Amniotic epithelial cell (primary cell): Measurements from ENCODE around the gene TNFRSF14.
"Not testable (repeated sequence)": the region's sequence is repeated elsewhere in the genome, so short reads cannot be mapped to it uniquely, and the experiment has no call there.

ENCODE experiments used
- DNase-seq: peaks from one replicate; pipeline ENCODE4 v3.0.0-alpha.2; 2010; ENCODE audit warnings: low read depth

TNFRSF14 gene

DNA sequence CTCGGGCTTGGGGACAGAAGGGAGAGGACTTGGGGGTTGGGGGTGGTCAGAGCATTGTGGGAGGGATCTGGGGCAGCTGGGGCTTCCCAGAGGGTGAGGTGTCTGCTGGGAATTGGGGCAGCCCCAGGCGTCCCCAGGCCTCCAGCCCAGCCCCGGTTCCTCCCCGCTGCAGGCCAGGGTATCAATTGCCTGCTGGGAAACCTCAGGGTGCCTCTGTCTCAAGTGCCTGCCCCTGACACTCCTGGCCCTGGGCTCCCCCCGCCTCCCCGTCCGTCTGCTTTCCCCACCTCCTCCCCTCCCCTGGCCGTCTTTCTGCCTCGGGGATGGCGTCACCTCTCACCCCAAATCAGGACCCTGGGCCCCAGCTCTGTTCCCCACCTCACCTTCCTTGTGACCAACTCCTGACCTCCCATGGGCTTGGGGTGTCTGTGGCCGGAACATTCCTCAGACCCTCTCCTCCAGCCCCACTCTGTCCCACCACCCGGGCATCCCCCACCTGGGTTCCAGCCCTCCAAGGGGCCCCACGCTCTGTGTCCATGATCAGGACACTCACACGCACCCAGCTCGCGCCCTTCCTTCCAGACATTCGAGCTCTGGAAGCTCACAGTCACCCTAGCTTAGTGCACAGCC lies 12.1 kb downstream of the TNFRSF14 start:
- not testable (repeated sequence) for DNase-seq

DNA sequence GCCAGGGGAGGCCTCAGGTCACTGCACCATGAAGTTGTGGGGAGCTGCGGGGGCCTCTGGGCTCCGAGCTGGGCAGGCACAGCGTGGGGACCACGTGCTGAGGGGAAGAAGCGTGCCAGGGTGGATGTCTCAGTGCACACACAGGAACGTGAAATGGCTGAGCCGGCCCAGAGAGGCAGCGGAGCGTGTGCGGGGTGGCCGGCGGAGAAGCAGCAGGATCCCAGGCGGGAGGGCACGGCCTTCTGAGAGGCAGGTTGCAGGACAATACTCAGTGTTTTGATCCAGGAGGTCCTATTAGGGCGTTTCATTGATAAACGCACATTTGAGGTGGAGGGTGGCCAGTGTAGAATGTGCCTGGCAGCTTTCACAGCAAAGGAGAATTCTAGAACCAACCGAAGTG lies 12.9 kb downstream of the TNFRSF14 start:
- DNase-seq = no peak

GRCh38 chr1:2569703-2570102 lies 13.5 kb downstream of the TNFRSF14 start:
- DNase-seq = not testable (repeated sequence)

DNA sequence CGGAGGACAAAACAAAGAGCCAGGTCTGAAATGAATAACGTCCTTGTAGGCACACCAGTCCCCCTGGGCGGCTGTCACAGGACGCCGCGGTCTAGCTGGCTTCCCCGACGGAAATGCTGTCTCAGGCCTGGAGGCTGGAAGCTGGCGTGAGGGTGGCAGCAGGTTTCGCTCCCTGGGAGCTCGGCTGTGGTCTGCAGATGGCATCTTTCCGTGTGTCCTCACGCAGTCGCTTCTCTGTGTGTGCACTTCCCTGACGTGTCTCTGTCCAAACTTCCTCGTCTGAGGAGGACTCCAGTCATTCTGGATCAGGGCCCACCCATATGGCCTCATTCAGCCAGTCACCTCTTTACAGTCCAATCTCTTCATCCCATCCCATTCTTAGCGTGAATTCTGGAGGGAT lies 14.2 kb downstream of the TNFRSF14 start:
- DNase-seq = no peak

DNA sequence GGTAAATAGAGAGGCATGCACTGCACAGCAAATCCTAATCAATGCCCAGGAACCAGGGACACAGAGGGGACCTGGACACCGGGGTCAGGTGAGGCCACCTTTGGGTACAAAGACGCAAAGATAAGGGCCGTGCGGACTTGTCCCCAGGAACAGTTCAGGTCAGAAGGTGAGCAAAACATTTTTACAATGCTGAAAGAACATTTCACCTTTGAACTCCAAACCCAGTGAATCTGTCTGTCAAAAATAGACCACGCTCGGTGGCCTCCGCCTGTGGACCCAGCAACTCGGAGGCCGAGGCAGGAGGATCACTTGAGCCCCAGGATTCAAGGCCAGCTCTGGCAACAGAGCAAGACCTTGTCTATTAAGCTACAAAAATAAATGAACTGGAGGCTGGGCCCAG lies 15.2 kb downstream of the TNFRSF14 start:
- DNase-seq = no peak

DNA sequence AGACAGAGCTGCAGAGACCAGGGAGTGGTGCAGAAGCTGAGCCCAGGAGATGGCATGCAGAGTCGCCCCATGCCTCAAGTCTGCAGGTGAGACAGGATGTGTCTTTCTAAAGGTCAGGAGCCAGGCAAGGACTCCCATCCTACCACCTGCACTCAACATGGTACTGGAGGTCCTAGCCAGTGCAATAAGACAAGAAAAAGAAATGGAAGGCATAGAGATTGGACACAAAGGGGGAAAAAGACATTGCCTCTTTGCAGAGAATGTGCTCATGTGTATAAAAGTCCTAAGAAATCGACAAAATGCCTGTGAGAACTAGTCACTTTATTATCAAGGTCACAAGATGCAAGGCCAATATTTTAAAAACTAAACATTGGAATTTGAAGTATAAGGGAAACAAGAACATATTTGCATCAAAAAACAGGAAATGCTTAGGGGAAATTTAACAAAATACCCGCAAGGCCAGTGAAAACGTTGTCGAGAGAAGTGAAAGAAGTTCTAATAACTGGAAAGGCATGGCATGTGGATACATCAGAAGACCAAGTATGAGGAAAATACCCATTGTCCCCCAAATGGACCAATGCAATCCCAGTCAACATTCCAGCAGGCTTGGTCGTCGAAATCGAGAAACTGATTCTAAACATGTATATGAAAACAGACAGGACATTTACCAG lies 17.2 kb downstream of the TNFRSF14 start:
- DNase-seq = no peak

GRCh38 chr1:2574350-2574749 lies 18.2 kb downstream of the TNFRSF14 start:
- no peak for DNase-seq

GRCh38 chr1:2575801-2576663 lies 19.9 kb downstream of the TNFRSF14 start:
- DNase-seq = no peak

DNA sequence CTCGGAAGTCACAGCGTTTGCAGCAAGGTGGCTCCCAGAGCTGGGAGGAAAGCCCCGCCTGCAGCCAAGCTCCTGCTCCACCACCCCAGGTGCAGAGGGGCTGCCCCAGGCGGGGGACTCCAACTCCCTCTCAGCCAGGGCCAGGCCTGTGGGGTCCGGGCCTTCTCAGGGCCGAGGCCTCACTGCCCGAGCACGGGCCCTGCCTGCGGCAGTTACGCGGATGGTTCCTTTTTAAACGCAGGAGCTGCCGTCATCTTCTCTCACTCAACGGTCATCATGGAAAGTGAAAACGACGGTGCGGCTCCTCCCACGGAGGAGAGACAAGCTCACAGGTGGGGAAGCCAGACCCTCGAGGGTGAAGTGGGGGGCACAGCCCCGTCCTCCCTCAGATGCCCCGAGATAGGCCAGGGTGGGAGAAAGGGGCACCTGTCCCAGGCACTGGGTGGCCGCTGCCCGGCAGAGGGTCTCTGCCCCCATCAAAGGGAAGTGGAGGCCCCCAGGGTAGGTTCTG lies 21.4 kb downstream of the TNFRSF14 start:
- not testable (repeated sequence) for DNase-seq

DNA sequence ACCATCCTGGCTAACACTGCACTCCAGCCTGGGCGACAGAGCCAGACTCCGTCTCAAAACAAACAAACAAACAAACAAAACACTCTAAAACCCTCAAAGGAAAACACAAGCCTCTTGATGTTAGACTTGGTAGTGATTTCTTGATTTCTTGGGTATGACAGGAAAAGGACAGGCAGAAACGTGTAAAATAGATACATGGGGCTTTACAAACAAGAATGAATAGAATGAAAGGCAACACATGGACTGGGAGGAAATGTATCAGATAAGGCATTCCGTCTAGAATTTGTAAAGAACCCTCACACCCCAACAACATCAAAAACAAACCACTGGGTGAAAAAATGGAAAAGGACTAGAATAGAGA lies 22.6 kb downstream of the TNFRSF14 start:
- no peak for DNase-seq

- DNase-seq = no peak
Observed at GRCh38 chr1:2580691-2581090, 24.5 kb downstream of the TNFRSF14 start.

GRCh38 chr1:2582391-2582790 lies 26.2 kb downstream of the TNFRSF14 start:
- DNase-seq = peak; percentile 43

DNA sequence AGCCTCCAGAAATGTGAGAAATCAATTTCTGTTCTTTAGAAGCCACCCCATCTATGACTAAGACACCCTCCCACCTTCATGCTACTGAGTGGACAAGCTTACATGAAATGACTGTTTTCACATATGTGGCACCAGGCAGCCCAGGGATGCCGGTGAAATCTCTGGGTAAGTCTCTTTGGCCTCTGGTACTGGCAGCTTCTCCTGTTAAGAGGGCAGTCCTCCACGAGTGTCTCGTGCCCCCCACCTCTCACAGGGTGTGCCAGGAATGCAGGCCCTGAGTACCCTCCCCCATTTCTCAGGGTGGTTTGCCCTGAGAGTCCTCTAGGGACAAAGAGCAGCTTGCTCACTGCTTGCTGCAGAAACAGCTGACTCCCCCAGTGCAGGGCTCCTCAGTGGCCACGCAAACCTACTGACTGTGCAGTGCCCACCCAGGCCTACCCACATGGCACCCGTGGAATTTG lies 27.2 kb downstream of the TNFRSF14 start:
- no peak for DNase-seq

DNA sequence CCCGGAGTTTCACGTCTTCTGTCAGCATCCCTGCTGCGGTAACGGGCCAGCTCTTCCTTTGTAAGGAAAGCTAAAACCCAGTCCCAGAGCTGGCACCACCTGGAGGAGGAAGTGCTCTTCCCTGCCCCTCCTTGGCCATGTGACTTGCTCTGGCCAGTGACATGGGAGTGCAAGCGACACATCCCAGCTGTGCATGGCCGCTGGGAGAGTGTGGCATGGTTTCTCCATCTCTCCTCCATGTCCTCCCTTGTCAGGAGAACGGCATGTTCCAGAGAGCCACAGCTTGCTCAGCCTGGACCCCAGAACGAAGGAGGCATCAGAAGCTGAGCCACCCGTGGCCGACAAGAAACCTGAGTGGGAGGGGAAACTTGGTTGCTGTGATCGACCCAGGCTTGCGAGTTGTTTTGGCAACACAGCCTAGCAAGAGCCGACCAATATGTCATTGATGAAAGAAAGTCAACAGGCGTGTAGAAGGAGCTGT lies 27.7 kb downstream of the TNFRSF14 start:
- peak; percentile 13 for DNase-seq

DNA sequence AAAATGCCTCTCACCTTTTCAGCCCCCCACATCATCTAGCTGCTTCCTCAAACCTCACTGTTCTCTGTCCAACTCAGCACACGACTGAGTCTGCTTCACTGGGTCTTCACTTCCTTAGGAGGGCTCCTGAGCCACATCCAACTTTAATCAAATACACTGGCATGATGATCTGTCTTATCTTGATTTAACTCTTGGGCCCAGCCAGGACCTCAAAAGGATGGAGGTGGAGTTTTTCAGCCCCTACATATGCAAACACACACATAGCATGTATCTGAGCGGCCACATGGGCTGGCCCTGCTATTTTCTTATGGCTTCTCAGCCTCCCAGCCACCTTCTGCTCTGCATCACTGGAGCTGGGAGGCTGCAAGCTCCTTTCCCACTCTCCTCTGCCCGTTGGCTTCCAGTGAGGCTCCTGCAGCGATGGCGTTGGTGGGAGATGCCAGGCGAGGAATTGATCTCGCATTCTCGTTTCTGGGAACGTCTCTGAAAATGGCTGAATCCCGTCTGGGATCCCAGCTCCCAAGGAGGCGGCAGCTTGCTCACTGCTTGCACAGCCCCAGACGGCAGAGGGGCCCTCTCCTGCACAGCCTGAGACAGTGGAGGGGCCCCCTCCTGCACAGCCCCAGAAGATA lies 28.6 kb downstream of the TNFRSF14 start:
- no peak for DNase-seq

DNA sequence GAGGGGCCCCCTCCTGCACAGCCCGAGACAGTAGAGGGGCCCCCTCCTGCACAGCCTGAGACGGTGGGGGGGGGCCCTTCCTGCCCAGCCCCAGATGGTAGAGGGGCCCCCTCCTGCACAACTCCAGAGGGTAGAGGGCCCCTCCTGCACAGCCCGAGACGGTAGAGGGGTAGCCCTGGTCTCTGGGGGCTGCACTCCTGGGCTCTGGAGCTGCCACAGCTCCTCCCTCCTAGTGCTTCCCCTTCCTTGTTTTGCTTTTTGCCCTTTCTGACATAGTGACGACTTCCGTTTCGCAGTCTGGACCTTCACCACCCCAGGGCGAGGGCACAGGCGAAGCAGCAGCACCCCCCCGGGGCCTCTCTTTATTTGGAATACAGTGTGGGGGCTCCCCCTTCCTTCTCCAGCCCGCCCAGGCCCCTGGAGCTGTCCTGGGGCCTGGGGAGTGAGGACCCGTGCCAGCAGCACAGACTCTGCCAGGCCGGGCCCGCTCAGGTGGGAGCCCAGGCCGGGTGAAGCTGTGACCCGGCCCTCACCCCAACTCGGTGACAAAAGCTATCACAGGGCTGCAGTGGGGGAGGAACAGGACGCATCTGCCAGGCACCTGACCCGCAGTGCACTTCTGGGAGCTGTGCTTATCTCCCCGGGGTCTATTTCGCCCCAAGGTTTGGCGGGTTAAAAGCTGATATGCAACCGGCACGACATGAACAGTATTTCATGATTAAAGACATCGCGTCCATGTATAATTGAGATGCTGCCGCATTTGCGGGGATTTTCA lies 29.3 kb downstream of the TNFRSF14 start:
- peak; percentile 66 for DNase-seq

GRCh38 chr1:2586154-2587070 lies 30.2 kb downstream of the TNFRSF14 start, which contains the start of gene PRXL2B:
Gene PRXL2B, plus strand, starts transcription at chr1:2586777. Its CDS starts 109 bp downstream, at chr1:2586886.
- DNase-seq = peak; percentile 98

DNA sequence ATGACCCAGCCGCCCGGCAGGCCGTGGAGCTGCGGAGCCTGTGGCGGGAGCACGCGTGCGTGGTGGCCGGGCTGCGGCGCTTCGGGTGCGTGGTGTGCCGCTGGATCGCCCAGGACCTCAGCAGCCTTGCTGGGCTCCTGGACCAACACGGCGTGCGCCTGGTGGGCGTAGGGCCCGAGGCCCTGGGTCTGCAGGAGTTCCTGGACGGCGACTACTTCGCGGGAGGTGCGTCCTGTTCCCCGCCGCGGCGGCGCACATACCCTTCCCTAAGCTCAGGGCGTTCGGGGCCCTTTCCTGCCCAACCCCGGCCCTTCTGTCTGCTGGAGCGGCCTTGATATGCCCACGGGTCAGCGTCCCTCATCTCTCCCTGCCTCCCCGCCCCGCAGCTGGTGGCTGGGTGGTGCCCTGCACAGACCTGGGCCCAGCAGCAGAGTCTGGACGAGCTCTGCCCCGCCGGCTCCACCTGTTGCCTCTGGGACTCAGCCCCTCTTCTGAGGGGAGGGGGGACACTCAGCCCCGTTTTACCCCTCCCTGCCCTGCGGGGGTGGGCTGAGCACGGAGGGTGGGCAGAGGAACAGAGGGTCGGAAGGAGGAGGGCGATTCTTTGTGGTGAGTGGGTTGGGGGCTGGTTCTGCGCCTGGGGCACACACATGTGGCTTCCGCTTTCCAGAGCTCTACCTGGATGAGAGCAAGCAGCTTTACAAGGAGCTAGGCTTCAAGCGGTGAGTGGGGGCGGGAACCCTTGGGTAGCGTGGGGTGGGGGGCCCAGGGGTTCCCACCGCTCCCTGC lies 31.1 kb downstream of the TNFRSF14 start:
- DNase-seq = peak; percentile 9

- no peak for DNase-seq
Observed at GRCh38 chr1:2587860-2588571, 31.8 kb downstream of the TNFRSF14 start.
